MM.1S (cell line): ENCODE measurements around the gene KHNYN.

Source experiments
- CTCF ChIP-seq: fragments of 300-600 bp; sonication (generic); IDR thresholded peaks from 2 replicates; pipeline ENCODE4 v1.5.1; 2016; ENCODE audit warnings: antibody characterized with exemption, low read length, mixed read lengths
- EZH2 ChIP-seq: fragments of 300-600 bp; sonication (generic); optimal IDR thresholded peaks from 2 replicates; pipeline ENCODE3; 2017; ENCODE audit warnings: low read depth, mild to moderate bottlenecking, antibody characterized with exemption, low read length, mixed read lengths
- EZH2phosphoT487 ChIP-seq: fragments of 300-600 bp; sonication (generic); IDR thresholded peaks from 2 replicates; pipeline ENCODE4 v1.6.1; 2018; ENCODE audit warnings: antibody characterized with exemption, low read length

DNA sequence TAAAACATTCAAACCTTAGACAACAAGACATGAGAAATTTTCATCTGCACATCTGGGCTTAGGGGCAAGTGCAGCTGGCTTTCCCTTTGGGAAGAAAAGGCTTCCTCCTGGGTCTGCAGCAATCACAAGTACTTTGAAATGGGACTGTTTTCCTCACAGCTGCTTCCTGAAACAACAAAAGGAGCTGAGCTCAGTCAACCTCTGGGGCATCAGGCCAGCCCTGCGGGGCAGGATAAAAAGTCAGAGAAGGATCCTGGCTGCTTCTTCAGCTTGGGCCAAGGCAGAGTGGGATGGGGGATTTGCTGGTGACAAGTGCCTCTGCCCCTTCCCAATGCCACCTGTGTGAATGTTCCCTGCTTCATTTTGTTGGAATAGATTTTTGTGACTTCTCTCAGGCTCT, 29.0 kb downstream of the KHNYN start:
- no peak for TF ChIP-seq CTCF
- TF ChIP-seq EZH2, result no peak
- TF ChIP-seq EZH2phosphoT487, result no peak
